Trophoblast cell (in vitro differentiated cells and primary cell): ENCODE results near the gene DDAH2.

ENCODE experiments used
- DNase-seq, 2 donors: peaks; one replicate each; pipeline ENCODE4 v3.0.0-alpha.2; 2016
- H2AFZ ChIP-seq: 2 replicates; pipeline ENCODE4 v1.6.1; 2013; ENCODE audit warnings: low read length, moderate library complexity, mild to moderate bottlenecking; ENCODE audit not compliant: insufficient read depth, poor library complexity
- H2AK5ac ChIP-seq: 2 replicates; pipeline ENCODE4 v1.6.1; 2013; ENCODE audit warnings: mild to moderate bottlenecking, low read length
- H2BK120ac ChIP-seq: 2 replicates; pipeline ENCODE4 v1.6.1; 2013; ENCODE audit warnings: low read length, mild to moderate bottlenecking, moderate library complexity; ENCODE audit not compliant: insufficient read depth, poor library complexity
- H2BK12ac ChIP-seq: 2 replicates; pipeline ENCODE4 v1.6.1; 2013; ENCODE audit warnings: mild to moderate bottlenecking, low read length, moderate library complexity
- H2BK5ac ChIP-seq: 2 replicates; pipeline ENCODE4 v1.6.1; 2013; ENCODE audit warnings: low read length, low read depth, moderate library complexity, mild to moderate bottlenecking; ENCODE audit not compliant: poor library complexity
- H3K14ac ChIP-seq: 2 replicates; pipeline ENCODE4 v1.6.1; 2013; ENCODE audit warnings: mild to moderate bottlenecking, low read length
- H3K18ac ChIP-seq: 2 replicates; pipeline ENCODE4 v1.6.1; 2013; ENCODE audit warnings: mild to moderate bottlenecking, low read length
- H3K23ac ChIP-seq: 2 replicates; pipeline ENCODE4 v1.6.1; 2013; ENCODE audit warnings: low read length
- H3K27ac ChIP-seq: 2 replicates; pipeline ENCODE4 v1.5.1; 2013; ENCODE audit warnings: low read depth, mild to moderate bottlenecking, inconsistent platforms, low read length, moderate library complexity
- H3K27me3 ChIP-seq: 2 replicates; pipeline ENCODE4 v1.6.1; 2013; ENCODE audit warnings: inconsistent platforms, mild to moderate bottlenecking, low read length, moderate library complexity; ENCODE audit not compliant: insufficient read depth
- H3K36me3 ChIP-seq, 2 experiments: 1 replicate in 1 of 2; 2 replicates in 1 of 2; pipeline ENCODE4 v1.6.1; 2013; ENCODE audit warnings: low read length in 2 of 2, mild to moderate bottlenecking in 2 of 2, moderate library complexity in 1 of 2; ENCODE audit not compliant: insufficient read depth in 2 of 2, control insufficient read depth in 1 of 2
- H3K4ac ChIP-seq: 2 replicates; pipeline ENCODE4 v1.6.1; 2013; ENCODE audit warnings: low read depth, mild to moderate bottlenecking, low read length, moderate library complexity
- H3K4me1 ChIP-seq, 2 experiments: 1 replicate in 1 of 2; 2 replicates in 1 of 2; pipeline ENCODE4 v1.6.1; 2013; ENCODE audit warnings: low read length in 2 of 2, mild to moderate bottlenecking in 2 of 2, moderate library complexity in 1 of 2; ENCODE audit not compliant: insufficient read depth in 2 of 2, control insufficient read depth in 1 of 2
- H3K4me2 ChIP-seq: 2 replicates; pipeline ENCODE4 v1.6.1; 2013; ENCODE audit warnings: inconsistent platforms, mild to moderate bottlenecking, low read length, moderate library complexity
- H3K4me3 ChIP-seq: 2 replicates; pipeline ENCODE4 v1.5.1; 2013; ENCODE audit warnings: mild to moderate bottlenecking, low read depth, low read length, inconsistent platforms
- H3K79me1 ChIP-seq: one replicate; pipeline ENCODE4 v1.6.1; 2013; ENCODE audit warnings: low read length
- H3K79me2 ChIP-seq: 2 replicates; pipeline ENCODE4 v1.6.1; 2013; ENCODE audit warnings: low read length, mild to moderate bottlenecking; ENCODE audit not compliant: control insufficient read depth, insufficient read depth, poor library complexity
- H3K9ac ChIP-seq: 2 replicates; pipeline ENCODE4 v1.6.1; 2013; ENCODE audit warnings: mild to moderate bottlenecking, low read length
- H3K9me3 ChIP-seq: 2 replicates; pipeline ENCODE4 v1.6.1; 2013; ENCODE audit warnings: low read depth, mild to moderate bottlenecking, control low read depth, inconsistent platforms, low read length; ENCODE audit not compliant: insufficient read depth
- H4K12ac ChIP-seq: 2 replicates; pipeline ENCODE4 v1.6.1; 2013; ENCODE audit warnings: low read depth, mild to moderate bottlenecking, low read length, moderate library complexity
- H4K8ac ChIP-seq: 2 replicates; pipeline ENCODE4 v1.6.1; 2013; ENCODE audit warnings: low read depth, mild to moderate bottlenecking, low read length, moderate library complexity
- H4K91ac ChIP-seq: one replicate; pipeline ENCODE4 v1.6.1; 2013; ENCODE audit warnings: low read depth, mild to moderate bottlenecking, low read length, moderate library complexity
- WGBS: extraction: QIAGEN DNeasy Blood & Tissue Kit; methylation state at CpG from one replicate; pipeline ENCODE4 v1.1.7; 2013; ENCODE audit warnings: missing lambda C conversion rate; ENCODE audit not compliant: insufficient read length, insufficient coverage; ENCODE audit errors: extremely low coverage; 5-methylcytosine and 5-hydroxymethylcytosine counted together

DDAH2 gene

DNA sequence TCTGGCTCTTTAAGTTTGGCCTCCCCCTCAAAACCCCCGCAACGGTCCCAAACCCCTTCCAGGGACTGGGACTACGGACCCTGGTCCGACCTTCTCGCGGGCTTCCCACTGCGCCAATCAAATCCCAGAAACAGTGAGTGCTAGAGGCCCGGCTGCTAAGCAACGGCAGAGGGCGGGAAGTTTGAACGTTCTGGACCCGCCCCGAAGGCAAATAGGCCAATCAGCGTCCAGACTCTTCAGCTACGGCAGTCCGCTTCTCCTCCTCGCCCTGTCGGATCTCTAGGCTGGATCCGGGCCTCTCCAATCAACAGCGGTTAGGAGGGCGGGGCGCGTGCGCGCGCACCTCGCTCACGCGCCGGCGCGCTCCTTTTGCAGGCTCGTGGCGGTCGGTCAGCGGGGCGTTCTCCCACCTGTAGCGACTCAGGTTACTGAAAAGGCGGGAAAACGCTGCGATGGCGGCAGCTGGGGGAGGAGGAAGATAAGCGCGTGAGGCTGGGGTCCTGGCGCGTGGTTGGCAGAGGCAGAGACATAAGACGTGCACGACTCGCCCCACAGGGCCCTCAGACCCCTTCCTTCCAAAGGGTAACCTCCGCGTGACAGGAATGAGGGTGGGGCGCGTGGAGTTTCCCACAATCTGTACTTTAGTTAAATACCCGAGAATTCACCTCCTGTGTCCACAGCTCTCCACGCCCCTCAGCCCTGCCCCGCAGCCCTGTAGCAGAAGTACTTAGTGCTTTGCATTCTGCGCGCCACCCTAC, 10.7 kb upstream of the DDAH2 start, which contains the start of gene MSH5:
Gene MSH5, plus strand, starts transcription at position 367 of the 758 bp plus-strand sequence. CDS start 462 bp downstream, outside the sequence.
- peak within 1 kb of the TSS; percentile 79 for H3K18ac ChIP-seq
- WGBS: no CpG with 5 or more reads among the region's 58 CpGs
- H3K27ac ChIP-seq: peak within 1 kb of the TSS; percentile 29
- peak within 1 kb of the TSS; percentile 77 for H2BK120ac ChIP-seq
- peak within 1 kb of the TSS; percentile 96 for H4K12ac ChIP-seq
- H3K4ac ChIP-seq: peak within 1 kb of the TSS; percentile 60
- H2BK12ac ChIP-seq: peak within 1 kb of the TSS; percentile 75
- H2BK5ac ChIP-seq: peak within 1 kb of the TSS; percentile 68
- no peaks in the 10 kb centered on the region for H3K9me3 ChIP-seq
- peak; percentile 100 for DNase-seq
- peak within 1 kb of the TSS; percentile 40 for H3K9ac ChIP-seq
- H3K79me1 ChIP-seq: peaks cover 34% of the 10 kb centered on the region
- H3K4me1 ChIP-seq: peaks cover 22 to 27% of the 10 kb centered on the region in 2 experiments
- peak within 1 kb of the TSS; percentile 98 for H4K8ac ChIP-seq
- no peaks in the 10 kb centered on the region for H3K27me3 ChIP-seq
- H3K14ac ChIP-seq: peak within 1 kb of the TSS; percentile 95
- H3K4me3 ChIP-seq: peak within 1 kb of the TSS; percentile 76
- H3K23ac ChIP-seq: no peak within 1 kb of the TSS
- peaks cover 0 to 3% of the 10 kb centered on the region in 2 experiments for H3K36me3 ChIP-seq
- peak within 1 kb of the TSS; percentile 92 for H4K91ac ChIP-seq
- peaks cover 19% of the 10 kb centered on the region for H3K79me2 ChIP-seq
- H2AFZ ChIP-seq: peak within 1 kb of the TSS; percentile 87
- H2AK5ac ChIP-seq: peak within 1 kb of the TSS; percentile 89
- peak within 1 kb of the TSS; percentile 62 for H3K4me2 ChIP-seq

DNA sequence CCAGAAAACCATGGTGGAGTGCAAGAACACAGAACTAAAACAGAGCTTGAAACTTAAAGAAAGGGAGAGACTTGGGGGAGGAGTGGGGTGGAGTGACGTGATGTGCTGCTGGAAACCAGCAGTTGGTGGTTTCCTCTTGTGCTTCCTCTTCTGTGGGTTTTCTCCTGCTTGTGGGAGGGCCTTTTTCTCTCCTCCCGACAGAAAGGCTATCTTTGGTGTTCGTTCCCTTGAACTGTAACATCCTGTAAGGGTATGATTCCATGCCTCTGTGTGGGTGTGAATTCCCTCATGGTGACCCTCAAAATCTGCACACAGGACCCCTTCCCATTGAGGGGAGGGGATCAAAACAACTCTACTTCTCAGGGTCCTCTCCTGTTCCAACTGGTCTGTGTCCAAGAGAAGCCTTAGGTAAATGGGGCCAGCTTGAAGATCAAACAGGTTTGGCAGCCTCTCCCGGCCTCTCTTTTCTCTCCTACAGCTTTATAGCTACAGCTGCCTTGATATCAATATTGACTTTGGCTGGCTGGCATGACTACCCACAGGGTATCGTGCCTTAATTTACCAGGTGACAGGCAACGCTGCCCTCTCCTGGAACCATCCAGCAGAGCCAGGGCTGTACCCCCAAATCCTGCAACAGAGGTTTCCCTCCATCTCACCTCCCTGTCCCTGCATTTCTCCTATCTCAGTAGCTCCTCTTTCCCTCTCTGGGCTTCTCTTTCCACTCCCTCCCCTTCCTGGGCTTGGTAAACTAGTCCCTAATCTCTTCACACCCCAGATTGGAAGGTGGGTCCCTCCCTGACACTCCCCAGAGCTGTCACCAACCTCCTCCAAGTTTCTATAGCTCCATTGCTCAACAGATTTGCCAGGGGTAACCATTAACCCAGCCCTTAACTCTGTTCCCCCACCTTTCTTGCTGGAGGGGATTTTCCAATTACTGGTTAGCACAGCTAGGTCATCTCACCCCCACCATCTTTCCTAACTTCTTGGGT, 9.2 kb upstream of the DDAH2 start:
- no peaks in the 10 kb centered on the region for H3K9me3 ChIP-seq
- H2AFZ ChIP-seq: no peak overlapping the region
- H2AK5ac ChIP-seq: peak overlapping the region; percentile 76
- H3K27ac ChIP-seq: peak overlapping the region; percentile 70
- H2BK12ac ChIP-seq: peak overlapping the region; percentile 72
- peaks cover 39% of the 10 kb centered on the region for H3K79me1 ChIP-seq
- H4K12ac ChIP-seq: peak overlapping the region; percentile 10
- no peak overlapping the region for H3K9ac ChIP-seq
- peak overlapping the region; percentile 70 for H4K8ac ChIP-seq
- H3K23ac ChIP-seq: no peak overlapping the region
- peak overlapping the region; percentile 23 for H3K4ac ChIP-seq
- H3K4me3 ChIP-seq: no peak overlapping the region
- peak overlapping the region; percentile 59 for H2BK120ac ChIP-seq
- peaks cover 27% of the 10 kb centered on the region for H3K79me2 ChIP-seq
- peak overlapping the region; percentile 68 for H2BK5ac ChIP-seq
- peak overlapping the region; percentile 88 for H4K91ac ChIP-seq
- H3K4me1 ChIP-seq: peaks cover 30 to 32% of the 10 kb centered on the region in 2 experiments
- DNase-seq: peak in 1 of 2 donors; percentile 29
- H3K27me3 ChIP-seq: no peaks in the 10 kb centered on the region
- WGBS: no CpG with 5 or more reads among the region's 6 CpGs
- peak overlapping the region; percentile 73 for H3K14ac ChIP-seq
- peak overlapping the region; percentile 15 for H3K4me2 ChIP-seq
- H3K36me3 ChIP-seq: peaks cover 11 to 14% of the 10 kb centered on the region in 2 experiments
- peak overlapping the region; percentile 57 for H3K18ac ChIP-seq

DNA sequence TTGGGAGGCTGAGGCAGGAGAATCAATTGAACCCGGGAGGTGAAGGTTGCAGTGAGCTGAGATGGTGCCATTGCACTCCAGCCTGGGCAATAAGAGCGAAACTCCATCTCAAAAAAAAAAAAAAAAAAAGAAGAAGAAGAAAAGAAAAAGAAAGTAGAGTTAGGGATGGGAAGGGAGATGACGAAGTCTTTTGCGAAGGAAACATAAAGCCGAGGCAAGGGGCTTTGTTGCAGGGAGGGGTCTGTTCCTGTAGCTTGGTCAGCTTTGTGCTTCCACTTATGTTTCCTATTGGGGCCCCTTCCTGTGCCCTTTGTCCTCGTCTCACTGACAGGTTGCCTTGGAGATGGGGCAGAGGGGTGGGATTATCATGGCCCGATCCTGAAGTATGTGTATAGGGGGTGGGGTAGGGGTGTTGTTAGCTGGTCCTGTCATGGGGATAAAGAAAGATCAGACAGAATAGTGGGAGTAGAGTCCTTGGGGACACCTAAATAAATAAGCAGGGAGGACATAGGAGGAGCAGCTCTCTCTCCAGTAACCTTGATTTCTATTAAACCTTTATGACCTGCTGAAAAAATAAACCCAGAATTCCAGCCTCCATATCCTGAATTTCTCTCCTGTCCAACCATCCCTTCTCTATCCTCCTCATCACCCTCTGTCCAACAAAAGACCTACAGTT, 8.4 kb upstream of the DDAH2 start:
- peak overlapping the region; percentile 68 for H2BK5ac ChIP-seq
- H2AK5ac ChIP-seq: no peak overlapping the region
- peak overlapping the region; percentile 40 for H4K8ac ChIP-seq
- peak overlapping the region; percentile 23 for H3K4ac ChIP-seq
- H3K27me3 ChIP-seq: no peaks in the 10 kb centered on the region
- peak overlapping the region; percentile 59 for H2BK120ac ChIP-seq
- H3K79me1 ChIP-seq: peaks cover 39% of the 10 kb centered on the region
- peak overlapping the region; percentile 88 for H4K91ac ChIP-seq
- WGBS: 100% methylated on average over 2 of the region's 7 CpGs
- no peak overlapping the region for H3K23ac ChIP-seq
- no peak overlapping the region for H3K9ac ChIP-seq
- H2AFZ ChIP-seq: no peak overlapping the region
- peaks cover 14 to 19% of the 10 kb centered on the region in 2 experiments for H3K36me3 ChIP-seq
- no peak overlapping the region for H3K4me3 ChIP-seq
- H3K9me3 ChIP-seq: no peaks in the 10 kb centered on the region
- no peak for DNase-seq
- peak overlapping the region; percentile 72 for H2BK12ac ChIP-seq
- peaks cover 30 to 32% of the 10 kb centered on the region in 2 experiments for H3K4me1 ChIP-seq
- peaks cover 27% of the 10 kb centered on the region for H3K79me2 ChIP-seq
- no peak overlapping the region for H4K12ac ChIP-seq
- no peak overlapping the region for H3K14ac ChIP-seq
- H3K4me2 ChIP-seq: peak overlapping the region; percentile 15
- no peak overlapping the region for H3K18ac ChIP-seq
- peak overlapping the region; percentile 63 for H3K27ac ChIP-seq
